HepG2 (cell line): Measurements from ENCODE around the gene SAA1. TPM values are rescaled to one million over a fixed set of nuclear protein-coding genes. Genes with fewer than 3 reads are reported as not detected.

Experiments used
- ATF3 ChIP-seq: sonication (generic); formaldehyde crosslinking; IDR thresholded peaks from 2 replicates; pipeline ENCODE4 v1.4.0; 2020; ENCODE audit warnings: missing genetic modification reagents
- ATF5 ChIP-seq: sonication (generic); formaldehyde crosslinking; IDR thresholded peaks from 2 replicates; pipeline ENCODE4 v1.4.0; 2020; ENCODE audit warnings: mild to moderate bottlenecking, low read depth, missing genetic modification reagents
- BORCS8-MEF2B ChIP-seq: sonication (generic); formaldehyde crosslinking; IDR thresholded peaks from 2 replicates; pipeline ENCODE4 v1.8.0; 2022; ENCODE audit warnings: mild to moderate bottlenecking, missing genetic modification reagents
- CBX2 ChIP-seq, 2 experiments: fragments of 200-600 bp in 1 of 2; sonication (generic); formaldehyde crosslinking in 1 of 2; IDR thresholded peaks; 2 replicates each; pipeline versions ENCODE4 v1.7.0 to v1.8.1; 2018 to 2022; ENCODE audit warnings: low read depth in 2 of 2, low read length in 1 of 2, mild to moderate bottlenecking in 1 of 2, missing genetic modification reagents in 1 of 2
- FOSL1 ChIP-seq: sonication (generic); formaldehyde crosslinking; IDR thresholded peaks from 2 replicates; pipeline ENCODE4 v1.9.0; 2021; ENCODE audit warnings: missing genetic modification reagents, borderline replicate concordance
- FOSL2 ChIP-seq: sonication (generic); formaldehyde crosslinking; IDR thresholded peaks from 2 replicates; pipeline ENCODE4 v1.4.0; 2020; ENCODE audit warnings: missing genetic modification reagents
- FOXP1 ChIP-seq, 2 experiments: fragments of 450-650 bp in 1 of 2; IDR thresholded peaks; 2 replicates each; pipeline ENCODE4 v1.6.1; 2017 to 2018; ENCODE audit warnings: antibody characterized with exemption in 1 of 2
- GPN1 ChIP-seq: sonication (generic); formaldehyde crosslinking; IDR thresholded peaks from 2 replicates; pipeline ENCODE4 v1.5.1; 2020; ENCODE audit warnings: missing genetic modification reagents, borderline replicate concordance
- MAZ ChIP-seq, 2 experiments: sonication (generic) in 1 of 2; formaldehyde crosslinking in 1 of 2; IDR thresholded peaks; 2 replicates each; pipeline versions ENCODE4 v1.5.0 to v1.6.1; 2012 to 2020; ENCODE audit warnings: low read depth in 2 of 2, mild to moderate bottlenecking in 2 of 2, borderline replicate concordance in 1 of 2, improper control_type of control experiment in 1 of 2, low read length in 1 of 2, missing genetic modification reagents in 1 of 2, moderate library complexity in 1 of 2
- MEIS1 ChIP-seq: sonication (generic); formaldehyde crosslinking; IDR thresholded peaks from 2 replicates; pipeline ENCODE4 v1.9.0; 2021; ENCODE audit warnings: mild to moderate bottlenecking, missing genetic modification reagents, moderate library complexity, borderline replicate concordance
- NFIB ChIP-seq: sonication (generic); formaldehyde crosslinking; IDR thresholded peaks from 2 replicates; pipeline ENCODE4 v1.9.0; 2021; ENCODE audit warnings: missing genetic modification reagents, mild to moderate bottlenecking, borderline replicate concordance
- NFRKB ChIP-seq: fragments of 450-650 bp; IDR thresholded peaks from 2 replicates; pipeline ENCODE4 v1.6.1; 2017
- PCBP2 ChIP-seq: fragments of 200-400 bp; formaldehyde crosslinking; optimal IDR thresholded peaks from 2 replicates; pipeline ENCODE3; 2018; ENCODE audit warnings: low read length, low read depth; ENCODE audit not compliant: poor library complexity, severe bottlenecking
- PRDM10 ChIP-seq: sonication (generic); formaldehyde crosslinking; IDR thresholded peaks from 2 replicates; pipeline ENCODE4 v1.4.0; 2020; ENCODE audit warnings: low read depth, missing genetic modification reagents
- SCMH1 ChIP-seq: sonication (generic); formaldehyde crosslinking; IDR thresholded peaks from 2 replicates; pipeline ENCODE4 v1.9.0; 2021; ENCODE audit warnings: missing genetic modification reagents, mild to moderate bottlenecking, borderline replicate concordance
- STAT6 ChIP-seq: sonication (generic); formaldehyde crosslinking; IDR thresholded peaks from 2 replicates; pipeline ENCODE4 v1.4.0; 2020; ENCODE audit warnings: missing genetic modification reagents, mild to moderate bottlenecking, borderline replicate concordance
- THAP8 ChIP-seq: sonication (generic); formaldehyde crosslinking; IDR thresholded peaks from 2 replicates; pipeline ENCODE4 v1.5.1; 2020; ENCODE audit warnings: missing genetic modification reagents, mild to moderate bottlenecking, borderline replicate concordance
- ZNF225 ChIP-seq: sonication (generic); formaldehyde crosslinking; IDR thresholded peaks from 2 replicates; pipeline ENCODE4 v1.4.0; 2020; ENCODE audit warnings: mild to moderate bottlenecking, missing genetic modification reagents
- ZNF788 ChIP-seq: sonication (generic); formaldehyde crosslinking; IDR thresholded peaks from 2 replicates; pipeline ENCODE4 v1.5.0; 2020; ENCODE audit warnings: mild to moderate bottlenecking, missing genetic modification reagents, borderline replicate concordance
- polyA plus RNA-seq, 8 experiments: library from polyadenylated mRNA; depleted of rRNA in 3 of 8; stranded (reverse) in 7 of 8; unstranded in 1 of 8; fragments of >200 nt; fragmentation: Illumina TruSeq in 4 of 8; extraction: Trizol in 4 of 8; gene quantifications; 2 replicates each; pipeline versions ENCODE4 v1.2.1 to v1.2.3, GENCODE V29; 2011 to 2016; ENCODE audit warnings: low read depth in 4 of 8, missing spikeins in 1 of 8, mixed read lengths in 1 of 8; ENCODE audit not compliant: insufficient read depth in 1 of 8
- total RNA-seq, 5 experiments: library from RNA; depleted of rRNA; stranded (reverse); fragments of >200 nt; fragmentation: Illumina TruSeq; extraction: Trizol; gene quantifications; 2 replicates each; pipeline ENCODE4 v1.2.3, GENCODE V29; 2016; ENCODE audit warnings: low read depth in 1 of 5

SAA1 gene
- total and polyA plus RNA-seq, 2 of the 13 experiments (the other 11 are each of a cell fraction or from before 2014, with no cell fraction given), result not detected

- TF ChIP-seq CBX2 (IDR thresholded peaks at IDR 0.05; ENCODE audit: low read depth, low read length) (no peak), CBX2 (CRISPR knock-in tag; IDR thresholded peaks at IDR 0.05; ENCODE audit: low read depth) (no peak), FOSL1 (CRISPR knock-in tag) (peak; percentile 82; the same call in 1 of the 2 replicates), GPN1 (no peak), PCBP2 (no peak), ATF3 (peak; percentile 52; the same call in 1 of the 2 replicates), STAT6 (CRISPR knock-in tag) (no peak), FOXP1 (IDR thresholded peaks at IDR 0.05) (no peak), FOXP1 (CRISPR knock-in tag; IDR thresholded peaks at IDR 0.05) (peak; percentile 71), MEIS1 (no peak), THAP8 (CRISPR knock-in tag) (no peak), ZNF225 (CRISPR knock-in tag) (no peak), ZNF788 (no peak), FOSL2 (CRISPR knock-in tag) (peak; percentile 83), MAZ (IDR thresholded peaks at IDR 0.05; ENCODE audit: borderline replicate concordance, low read depth, low read length) (no peak), MAZ (CRISPR knock-in tag; IDR thresholded peaks at IDR 0.05; ENCODE audit: low read depth) (no peak), PRDM10 (peak; percentile 87; the same call in 1 of the 2 replicates), NFIB (CRISPR knock-in tag) (no peak), BORCS8-MEF2B (CRISPR knock-in tag) (no peak), ATF5 (CRISPR knock-in tag) (no peak), SCMH1 (CRISPR knock-in tag) (no peak), NFRKB (no peak)
Observed at GRCh38 chr11:18236664-18237356, 29.3 kb upstream of the SAA1 start, which contains the start of gene SAA4 (continued).
